ENCODE data around the gene MYADM.

The MYADM gene

GRCh38 chr19:53874606-53874990 is 6.9 kb downstream of the MYADM start:
- Histone ChIP-seq H3K27ac (no peak overlapping the region), H3K9me3 (ENCODE audit: low read depth, low read length) (no peaks in the 10 kb centered on the region), H3K9ac (ENCODE audit: insufficient read length) (no peak overlapping the region), H3K4me3 (no peak overlapping the region), H3K36me3 (ENCODE audit: insufficient read depth, low read length) (no peaks in the 10 kb centered on the region; the same call in 1 of the 2 replicates)
- no peak for TF ChIP-seq EZH2 (IDR thresholded peaks at IDR 0.05)
- TF ChIP-seq POLR2AphosphoS5 (IDR thresholded peaks at IDR 0.05; ENCODE audit: borderline replicate concordance, low read depth, low read length) = no peak
- no peak for TF ChIP-seq FOXP2 (optimal IDR thresholded peaks at IDR 0.05; ENCODE audit: control extremely low read depth, extremely low read length, insufficient read depth)
- no peak for DNase-seq (ENCODE audit: low read depth, low spot score)

- Histone ChIP-seq H3K9ac (ENCODE audit: insufficient read length) (no peak overlapping the region), H3K36me3 (ENCODE audit: insufficient read depth, low read length) (no peaks in the 10 kb centered on the region; the same call in 1 of the 2 replicates), H3K4me3 (no peak overlapping the region), H3K9me3 (ENCODE audit: low read depth, low read length) (no peaks in the 10 kb centered on the region), H3K27ac (no peak overlapping the region)
- no peak for TF ChIP-seq FOXP2 (optimal IDR thresholded peaks at IDR 0.05; ENCODE audit: control extremely low read depth, extremely low read length, insufficient read depth)
- TF ChIP-seq POLR2AphosphoS5 (IDR thresholded peaks at IDR 0.05; ENCODE audit: borderline replicate concordance, low read depth, low read length) = no peak
- no peak for TF ChIP-seq EZH2 (IDR thresholded peaks at IDR 0.05)
- no peak for DNase-seq (ENCODE audit: low read depth, low spot score)
Measured at GRCh38 chr19:53875602-53876325, 8.1 kb downstream of the MYADM start.

GRCh38 chr19:53876651-53877224 is 9.1 kb downstream of the MYADM start:
- H3K27ac ChIP-seq = no peak overlapping the region
- TF ChIP-seq FOXP2 (optimal IDR thresholded peaks at IDR 0.05; ENCODE audit: control extremely low read depth, extremely low read length, insufficient read depth) (no peak), EZH2 (IDR thresholded peaks at IDR 0.05) (no peak), POLR2AphosphoS5 (IDR thresholded peaks at IDR 0.05; ENCODE audit: borderline replicate concordance, low read depth, low read length) (no peak)
- DNase-seq (ENCODE audit: low read depth, low spot score) = no peak

GRCh38 chr19:53877361-53877766 is 9.7 kb downstream of the MYADM start:
- H3K9ac ChIP-seq (ENCODE audit: insufficient read length) = no peak overlapping the region
- H3K4me3 ChIP-seq = no peak overlapping the region
- TF ChIP-seq EZH2 (IDR thresholded peaks at IDR 0.05) (no peak), FOXP2 (optimal IDR thresholded peaks at IDR 0.05; ENCODE audit: control extremely low read depth, extremely low read length, insufficient read depth) (no peak), POLR2AphosphoS5 (IDR thresholded peaks at IDR 0.05; ENCODE audit: borderline replicate concordance, low read depth, low read length) (no peak)
- H3K9me3 ChIP-seq (ENCODE audit: low read depth, low read length) = no peaks in the 10 kb centered on the region
- no peak for DNase-seq (ENCODE audit: low read depth, low spot score)
- H3K36me3 ChIP-seq (ENCODE audit: insufficient read depth, low read length) = no peaks in the 10 kb centered on the region; the same call in 1 of the 2 replicates
- H3K27ac ChIP-seq = no peak overlapping the region

More at GRCh38 chr19:53876651-53877224, 9.1 kb downstream of the MYADM start:
- H3K9me3 ChIP-seq (ENCODE audit: low read depth, low read length) = no peaks in the 10 kb centered on the region
- H3K9ac ChIP-seq (ENCODE audit: insufficient read length) = no peak overlapping the region
- H3K36me3 ChIP-seq (ENCODE audit: insufficient read depth, low read length) = no peaks in the 10 kb centered on the region; the same call in 1 of the 2 replicates
- no peak overlapping the region for H3K4me3 ChIP-seq

GRCh38 chr19:53878776-53879139 is 11.1 kb downstream of the MYADM start:
- H3K9me3 ChIP-seq (ENCODE audit: low read depth, low read length) = no peaks in the 10 kb centered on the region
- H3K27ac ChIP-seq = no peak overlapping the region
- H3K9ac ChIP-seq (ENCODE audit: insufficient read length) = peak overlapping the region; percentile 46
- H3K4me3 ChIP-seq = peak overlapping the region; percentile 80
- TF ChIP-seq POLR2AphosphoS5 (IDR thresholded peaks at IDR 0.05; ENCODE audit: borderline replicate concordance, low read depth, low read length) (no peak), EZH2 (IDR thresholded peaks at IDR 0.05) (no peak), FOXP2 (optimal IDR thresholded peaks at IDR 0.05; ENCODE audit: control extremely low read depth, extremely low read length, insufficient read depth) (no peak)
- no peak for DNase-seq (ENCODE audit: low read depth, low spot score)
- H3K36me3 ChIP-seq (ENCODE audit: insufficient read depth, low read length) = no peaks in the 10 kb centered on the region; the same call in 1 of the 2 replicates

- peak overlapping the region; percentile 60 for H3K9ac ChIP-seq (ENCODE audit: insufficient read length)
- H3K36me3 ChIP-seq (ENCODE audit: insufficient read depth, low read length) = no peaks in the 10 kb centered on the region
- DNase-seq (ENCODE audit: low read depth, low spot score) = no peak
- H3K4me3 ChIP-seq = peak overlapping the region; percentile 80
- TF ChIP-seq POLR2AphosphoS5 (IDR thresholded peaks at IDR 0.05; ENCODE audit: borderline replicate concordance, low read depth, low read length) (peak; percentile 36; the same call in 1 of the 2 replicates), EZH2 (IDR thresholded peaks at IDR 0.05) (no peak), FOXP2 (optimal IDR thresholded peaks at IDR 0.05; ENCODE audit: control extremely low read depth, extremely low read length, insufficient read depth) (no peak)
- no peaks in the 10 kb centered on the region for H3K9me3 ChIP-seq (ENCODE audit: low read depth, low read length)
- H3K27ac ChIP-seq = no peak overlapping the region
Measured at GRCh38 chr19:53879140-53880081, 11.7 kb downstream of the MYADM start.

GRCh38 chr19:53880711-53881481 is 13.2 kb downstream of the MYADM start:
- peak overlapping the region; percentile 70 for H3K4me3 ChIP-seq
- no peak for DNase-seq (ENCODE audit: low read depth, low spot score)
- no peak overlapping the region for H3K9ac ChIP-seq (ENCODE audit: insufficient read length)
- TF ChIP-seq FOXP2 (optimal IDR thresholded peaks at IDR 0.05; ENCODE audit: control extremely low read depth, extremely low read length, insufficient read depth) (no peak), EZH2 (IDR thresholded peaks at IDR 0.05) (no peak), POLR2AphosphoS5 (IDR thresholded peaks at IDR 0.05; ENCODE audit: borderline replicate concordance, low read depth, low read length) (no peak)
- H3K9me3 ChIP-seq (ENCODE audit: low read depth, low read length) = no peaks in the 10 kb centered on the region
- no peaks in the 10 kb centered on the region for H3K36me3 ChIP-seq (ENCODE audit: insufficient read depth, low read length)
- no peak overlapping the region for H3K27ac ChIP-seq

All from SK-N-MC (cell line).